Measurements from ENCODE around the gene ZBTB16.

DNA sequence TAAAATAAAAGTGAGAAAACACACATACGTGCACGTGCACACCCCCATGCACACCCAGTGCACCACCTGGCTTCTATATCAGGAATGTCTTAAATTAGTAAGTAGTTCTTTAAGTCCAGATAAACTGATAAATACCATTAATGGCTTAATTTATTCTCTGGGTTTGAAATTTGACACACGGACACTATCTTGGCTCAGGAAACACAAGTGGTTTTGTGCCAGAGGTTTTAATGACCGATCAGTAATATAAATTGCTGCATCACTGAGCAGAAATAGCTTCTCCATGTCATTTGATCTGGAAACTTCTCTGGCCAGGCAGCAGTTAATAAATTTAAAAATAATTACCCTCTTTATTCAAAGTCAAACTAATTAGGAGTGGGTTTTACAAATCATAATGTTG lies 135.2 kb downstream of the ZBTB16 start:
- TF ChIP-seq POLR2A (IDR thresholded peaks at IDR 0.05) = no peak
- TF ChIP-seq, protein P1, sequence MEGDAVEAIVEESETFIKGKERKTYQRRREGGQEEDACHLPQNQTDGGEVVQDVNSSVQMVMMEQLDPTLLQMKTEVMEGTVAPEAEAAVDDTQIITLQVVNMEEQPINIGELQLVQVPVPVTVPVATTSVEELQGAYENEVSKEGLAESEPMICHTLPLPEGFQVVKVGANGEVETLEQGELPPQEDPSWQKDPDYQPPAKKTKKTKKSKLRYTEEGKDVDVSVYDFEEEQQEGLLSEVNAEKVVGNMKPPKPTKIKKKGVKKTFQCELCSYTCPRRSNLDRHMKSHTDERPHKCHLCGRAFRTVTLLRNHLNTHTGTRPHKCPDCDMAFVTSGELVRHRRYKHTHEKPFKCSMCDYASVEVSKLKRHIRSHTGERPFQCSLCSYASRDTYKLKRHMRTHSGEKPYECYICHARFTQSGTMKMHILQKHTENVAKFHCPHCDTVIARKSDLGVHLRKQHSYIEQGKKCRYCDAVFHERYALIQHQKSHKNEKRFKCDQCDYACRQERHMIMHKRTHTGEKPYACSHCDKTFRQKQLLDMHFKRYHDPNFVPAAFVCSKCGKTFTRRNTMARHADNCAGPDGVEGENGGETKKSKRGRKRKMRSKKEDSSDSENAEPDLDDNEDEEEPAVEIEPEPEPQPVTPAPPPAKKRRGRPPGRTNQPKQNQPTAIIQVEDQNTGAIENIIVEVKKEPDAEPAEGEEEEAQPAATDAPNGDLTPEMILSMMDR (IDR thresholded peaks at IDR 0.05) = no peak

All from uterus (tissue), 2 donors.